ENCODE results near the gene GLO1. TPM values are rescaled to one million over a fixed set of nuclear protein-coding genes. Genes with fewer than 3 reads are reported as not detected.

GLO1 gene
- total RNA-seq, 1 experiment from 2014 or later = 188 TPM

- no peak overlapping the region for H3K27ac Mint-ChIP-seq
- Histone ChIP-seq H3K14ac (ENCODE audit: insufficient read depth, low read length) (no peak overlapping the region), H3K18ac (ENCODE audit: insufficient read length, low read depth, low read length) (no peak overlapping the region), H3K27me3 (ENCODE audit: insufficient read depth, low read length) (no peaks in the 10 kb centered on the region), H3K4me1 (ENCODE audit: insufficient read depth, low read length) (no peaks in the 10 kb centered on the region), H2BK5ac (ENCODE audit: insufficient read length, low read length) (no peak overlapping the region), H2AFZ (ENCODE audit: low read length) (no peak overlapping the region), H2BK20ac (ENCODE audit: low read depth, low read length, poor library complexity, severe bottlenecking) (no peak overlapping the region), H3K27ac (ENCODE audit: insufficient read length, low read depth, low read length) (no peak overlapping the region), H3K23ac (ENCODE audit: insufficient read length, low read depth, low read length) (no peak overlapping the region), H3K4ac (ENCODE audit: low read depth, low read length) (no peak overlapping the region), H3K9ac (ENCODE audit: extremely low read depth, insufficient read length, low read length) (no peak overlapping the region), H3K79me2 (ENCODE audit: insufficient read depth, low read length) (no peaks in the 10 kb centered on the region), H2AK5ac (ENCODE audit: insufficient read length, low read length) (no peak overlapping the region), H3K4me2 (ENCODE audit: insufficient read depth, insufficient read length, low read length) (no peak overlapping the region), H2BK120ac (ENCODE audit: low read depth, low read length, poor library complexity, severe bottlenecking) (no peak overlapping the region), H2BK12ac (ENCODE audit: insufficient read length, low read depth, low read length) (no peak overlapping the region), H4K8ac (replicated peaks; ENCODE audit: insufficient read length, low read depth, low read length) (no peak overlapping the region), H3K79me1 (ENCODE audit: insufficient read depth, low read depth, low read length, poor library complexity, severe bottlenecking) (peaks cover 12% of the 10 kb centered on the region), H3T11ph (ENCODE audit: low read length) (no peak overlapping the region), H2BK15ac (ENCODE audit: low read depth, low read length) (no peak overlapping the region), H4K91ac (ENCODE audit: insufficient read length, low read depth, low read length) (no peak overlapping the region), H3K23me2 (ENCODE audit: insufficient read length, low read depth, low read length, poor library complexity, severe bottlenecking) (no peaks in the 10 kb centered on the region), H3K56ac (ENCODE audit: insufficient read length, low read depth, low read length) (no peak overlapping the region), H4K20me1 (ENCODE audit: control insufficient read depth, insufficient read depth, insufficient read length) (no peaks in the 10 kb centered on the region), H4K5ac (ENCODE audit: insufficient read length, low read depth, low read length) (no peak overlapping the region), H3K9me3 (ENCODE audit: control insufficient read depth, low read depth, low read length) (no peaks in the 10 kb centered on the region)
- DNase-seq = no peak
- H3K36me3 Mint-ChIP-seq (ENCODE audit: insufficient read depth in 1 of 3, low read depth in 3 of 3) = peaks cover 23 to 51% (median 50%) of the 10 kb centered on the region in 3 experiments
- H3K9me3 Mint-ChIP-seq = no peaks in the 10 kb centered on the region
- WGBS (ENCODE audit: extremely low coverage, insufficient read length, low lambda C conversion rate) = no CpG with 5 or more reads among the region's 3 CpGs
- H3K27me3 Mint-ChIP-seq (ENCODE audit: low read depth) = no peaks in the 10 kb centered on the region
- H3K4me1 Mint-ChIP-seq = peaks cover 9% of the 10 kb centered on the region in 2 experiments; a peak in 3 of 4 replicates
- H3K4me3 Mint-ChIP-seq = no peak overlapping the region
- no peak for TF ChIP-seq CTCF (conservative IDR thresholded peaks at IDR 0.05)
Observed at GRCh38 chr6:38684904-38685303, 18.0 kb downstream of the GLO1 start.
